ENCODE data around the gene KAT6B. TPM values are rescaled to one million over a fixed set of nuclear protein-coding genes. Genes with fewer than 3 reads are reported as not detected.
A peak's percentile ranks its signal among the peaks of the same experiment; 100 is the strongest.

KAT6B gene
- total RNA-seq, 4 donors from 2014 or later: 45.4 to 94.9 (median 62.9) TPM

- Histone ChIP-seq H3K4me1 (peaks cover 0 to 63% (median 0%) of the 10 kb centered on the region in 4 donors), H3K27ac (peak overlapping the region in 1 of 4 donors; percentile 10), H3K9me3 (no peaks in the 10 kb centered on the region), H3K36me3 (no peaks in the 10 kb centered on the region), H3K4me3 (no peak overlapping the region), H3K27me3 (no peaks in the 10 kb centered on the region)
- DNase-seq: no peak
- TF ChIP-seq POLR2A (IDR thresholded peaks at IDR 0.05) (no peak), CTCF (IDR thresholded peaks at IDR 0.05) (no peak)
Measured at GRCh38 chr10:74927701-74928100, 101.3 kb downstream of the KAT6B start.

- Histone ChIP-seq H3K27ac (peak overlapping the region in 2 of 4 donors; percentile 4 to 10), H3K4me1 (peaks cover 0 to 64% (median 0%) of the 10 kb centered on the region in 4 donors), H3K36me3 (no peaks in the 10 kb centered on the region), H3K9me3 (no peaks in the 10 kb centered on the region), H3K27me3 (no peaks in the 10 kb centered on the region), H3K4me3 (no peak overlapping the region)
- no peak for DNase-seq
- TF ChIP-seq CTCF (IDR thresholded peaks at IDR 0.05) (no peak), POLR2A (IDR thresholded peaks at IDR 0.05) (no peak)
Measured at GRCh38 chr10:74928742-74929191, 102.4 kb downstream of the KAT6B start.

DNA sequence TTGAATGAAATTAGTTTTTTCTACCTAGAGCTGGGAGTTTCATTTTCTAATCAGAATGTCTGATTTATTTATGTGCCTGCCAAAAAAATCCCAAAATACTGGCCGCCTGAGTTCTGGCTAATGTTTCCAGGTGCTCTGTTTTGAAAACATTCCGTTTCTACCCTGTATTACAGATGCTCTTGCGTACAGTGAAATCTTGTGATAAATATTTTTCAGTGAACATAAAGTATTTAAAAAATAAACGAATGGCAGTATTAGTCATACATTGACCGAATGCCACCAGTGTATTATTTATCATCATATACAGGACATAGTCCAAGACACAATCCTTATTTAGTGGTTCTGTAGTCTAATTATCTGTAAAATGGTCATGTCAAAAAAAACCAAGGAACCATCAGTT lies 102.8 kb downstream of the KAT6B start:
- peaks cover 0 to 59% (median 0%) of the 10 kb centered on the region in 4 donors for H3K4me1 ChIP-seq
- H3K9me3 ChIP-seq: no peaks in the 10 kb centered on the region
- TF ChIP-seq CTCF (IDR thresholded peaks at IDR 0.05): no peak
- no peak for TF ChIP-seq POLR2A (IDR thresholded peaks at IDR 0.05)
- no peaks in the 10 kb centered on the region for H3K36me3 ChIP-seq
- peak overlapping the region in 2 of 4 donors; percentile 4 to 10 for H3K27ac ChIP-seq
- no peaks in the 10 kb centered on the region for H3K27me3 ChIP-seq
- no peak for DNase-seq
- no peak overlapping the region for H3K4me3 ChIP-seq

DNA sequence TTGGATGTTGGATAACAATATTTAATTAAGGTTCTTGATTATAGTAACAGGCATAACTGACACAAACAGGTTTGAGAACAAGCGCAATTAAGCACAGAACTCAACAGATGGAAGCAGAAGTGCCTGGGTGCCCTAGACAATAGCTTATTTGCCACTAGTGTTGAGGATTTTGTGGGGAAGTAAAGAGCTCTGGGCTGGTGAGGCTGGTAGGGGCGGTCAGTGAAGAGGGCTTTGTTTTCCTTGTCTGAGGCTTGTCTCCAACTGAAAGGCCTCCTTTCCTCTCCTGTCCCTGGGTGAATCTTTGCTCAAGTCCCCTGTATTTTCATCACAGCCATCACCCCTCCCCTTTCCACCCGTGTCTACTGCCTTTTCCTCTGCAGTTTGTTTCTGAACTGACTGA lies 104.6 kb downstream of the KAT6B start:
- Histone ChIP-seq H3K4me3 (no peak overlapping the region), H3K36me3 (no peaks in the 10 kb centered on the region), H3K27me3 (no peaks in the 10 kb centered on the region), H3K4me1 (peaks cover 0 to 42% (median 0%) of the 10 kb centered on the region in 4 donors), H3K9me3 (no peaks in the 10 kb centered on the region), H3K27ac (peak overlapping the region in 1 of 4 donors; percentile 5)
- no peak for DNase-seq
- TF ChIP-seq POLR2A (IDR thresholded peaks at IDR 0.05) (no peak), CTCF (IDR thresholded peaks at IDR 0.05) (no peak)

- Histone ChIP-seq H3K27ac (peak overlapping the region in 1 of 4 donors; percentile 9), H3K27me3 (no peaks in the 10 kb centered on the region), H3K4me1 (peaks cover 0 to 37% (median 0%) of the 10 kb centered on the region in 4 donors), H3K36me3 (no peaks in the 10 kb centered on the region), H3K9me3 (no peaks in the 10 kb centered on the region), H3K4me3 (no peak overlapping the region)
- peak in 2 of 3 donors; percentile 23 to 54 for DNase-seq
- TF ChIP-seq POLR2A (IDR thresholded peaks at IDR 0.05) (no peak), CTCF (IDR thresholded peaks at IDR 0.05) (no peak)
Measured at GRCh38 chr10:74932648-74933047, 106.2 kb downstream of the KAT6B start.
